IMR-90 (cell line): ENCODE measurements around the gene ZNF362. TPM values are rescaled to one million over a fixed set of nuclear protein-coding genes. Genes with fewer than 3 reads are reported as not detected.

Source experiments
- ATAC-seq: fragments of 200-7000 bp; cut with Tn5 transposase; 2 replicates; pipeline ENCODE4 v1.9.1; 2020; ENCODE audit warnings: low read depth, mild to moderate bottlenecking, moderate library complexity
- BruUV-seq: library from RNA; stranded (reverse); fragments of 400-500 nt; replicated peaks from 2 replicates; lab custom pipeline; 2021; lab: Mats Ljungman, UMichigan
- CTCF ChIA-PET: fragments of 300-600 bp; formaldehyde crosslinking; extraction: SDS; loops from one replicate; lab custom pipeline; 2021; ENCODE audit warnings: antibody characterized with exemption; lab: Yijun Ruan, JAX
- POLR2A ChIA-PET: fragments of 300-600 bp; sonication (Branson Sonifier 250); formaldehyde crosslinking; loops from one replicate; lab custom pipeline; 2022; ENCODE audit warnings: antibody characterized with exemption; ENCODE audit not compliant: unreplicated experiment; lab: Charles Lee
- DNase-seq: peaks from one replicate; pipeline ENCODE4 v3.0.0; 2013
- H2AFZ ChIP-seq: replicated peaks from 2 replicates; pipeline ENCODE3; 2013; ENCODE audit warnings: low read length, mild to moderate bottlenecking; ENCODE audit not compliant: poor library complexity
- H2AK5ac ChIP-seq: 2 replicates; pipeline ENCODE4 v1.6.1; 2013; ENCODE audit warnings: low read depth, low read length, inconsistent platforms
- H2AK9ac ChIP-seq: replicated peaks from 2 replicates; pipeline ENCODE3; 2013; ENCODE audit warnings: mild to moderate bottlenecking, low read depth, low read length, moderate library complexity; ENCODE audit not compliant: poor library complexity
- H2BK120ac ChIP-seq: 2 replicates; pipeline ENCODE4 v1.6.1; 2013; ENCODE audit warnings: low read depth, low read length, inconsistent platforms
- H2BK15ac ChIP-seq: 3 replicates; pipeline ENCODE4 v1.6.1; 2013; ENCODE audit warnings: low read depth, low read length, inconsistent platforms
- H2BK20ac ChIP-seq: 2 replicates; pipeline ENCODE4 v1.6.1; 2013; ENCODE audit warnings: low read depth, mild to moderate bottlenecking, inconsistent platforms, low read length, moderate library complexity
- H2BK5ac ChIP-seq: 2 replicates; pipeline ENCODE4 v1.6.1; 2013; ENCODE audit warnings: mild to moderate bottlenecking, low read depth, low read length, inconsistent platforms; ENCODE audit not compliant: poor library complexity, severe bottlenecking
- H3K14ac ChIP-seq: replicated peaks from 2 replicates; pipeline ENCODE4 v1.6.1; 2013; ENCODE audit warnings: low read depth, low read length, inconsistent platforms
- H3K18ac ChIP-seq: 2 replicates; pipeline ENCODE4 v1.6.1; 2013; ENCODE audit warnings: low read depth, low read length, control low read depth
- H3K23ac ChIP-seq: 2 replicates; pipeline ENCODE4 v1.6.1; 2013; ENCODE audit warnings: low read depth, low read length, inconsistent platforms
- H3K27ac ChIP-seq: 2 replicates; pipeline ENCODE4 v1.5.1; 2013; ENCODE audit warnings: mild to moderate bottlenecking, control low read depth, low read length; ENCODE audit not compliant: insufficient read depth
- H3K27me3 ChIP-seq: 2 replicates; pipeline ENCODE4 v1.6.1; 2013; ENCODE audit warnings: low read length; ENCODE audit not compliant: control insufficient read depth, insufficient read depth
- H3K36me3 ChIP-seq: 2 replicates; pipeline ENCODE4 v1.6.1; 2013; ENCODE audit warnings: low read length, mixed read lengths; ENCODE audit not compliant: control insufficient read depth, insufficient read depth
- H3K4ac ChIP-seq: 2 replicates; pipeline ENCODE4 v1.6.1; 2013; ENCODE audit warnings: low read depth, low read length, inconsistent platforms
- H3K4me1 ChIP-seq: 2 replicates; pipeline ENCODE4 v1.6.1; 2013; ENCODE audit warnings: low read length, mixed read lengths; ENCODE audit not compliant: control insufficient read depth, insufficient read depth
- H3K4me2 ChIP-seq: 2 replicates; pipeline ENCODE4 v1.6.1; 2013; ENCODE audit warnings: low read depth, mild to moderate bottlenecking, control low read depth, low read length, moderate library complexity
- H3K4me3 ChIP-seq: 2 replicates; pipeline ENCODE4 v1.5.1; 2013; ENCODE audit warnings: low read depth, mild to moderate bottlenecking, control low read depth, low read length, moderate library complexity; ENCODE audit not compliant: insufficient read depth
- H3K56ac ChIP-seq: 2 replicates; pipeline ENCODE4 v1.6.1; 2013; ENCODE audit warnings: low read length, inconsistent platforms; ENCODE audit not compliant: insufficient read depth; ENCODE audit errors: extremely low read depth
- H3K79me1 ChIP-seq, 2 experiments: 2 replicates each; pipeline ENCODE4 v1.6.1; 2013; ENCODE audit warnings: low read length in 2 of 2, inconsistent platforms in 1 of 2, low read depth in 1 of 2
- H3K9ac ChIP-seq: 2 replicates; pipeline ENCODE4 v1.6.1; 2013; ENCODE audit warnings: low read depth, low read length, control low read depth
- H3K9me1 ChIP-seq: 2 replicates; pipeline ENCODE4 v1.6.1; 2013; ENCODE audit warnings: low read length, inconsistent platforms; ENCODE audit not compliant: insufficient read depth
- H3K9me3 ChIP-seq: 2 replicates; pipeline ENCODE4 v1.6.1; 2013; ENCODE audit warnings: low read length; ENCODE audit not compliant: control insufficient read depth, insufficient read depth
- H4K20me1 ChIP-seq: 2 replicates; pipeline ENCODE4 v1.6.1; 2013; ENCODE audit warnings: low read length, inconsistent platforms; ENCODE audit not compliant: insufficient read depth
- H4K5ac ChIP-seq: 2 replicates; pipeline ENCODE4 v1.6.1; 2013; ENCODE audit warnings: mild to moderate bottlenecking, low read depth, low read length, control low read depth
- H4K8ac ChIP-seq, 2 experiments: 2 replicates each; pipeline ENCODE4 v1.6.1; 2013; ENCODE audit warnings: low read depth in 2 of 2, low read length in 2 of 2, control low read depth in 1 of 2, inconsistent platforms in 1 of 2
- H4K91ac ChIP-seq: 2 replicates; pipeline ENCODE4 v1.6.1; 2013; ENCODE audit warnings: low read depth, low read length, inconsistent platforms; ENCODE audit not compliant: insufficient read depth
- FOS ChIP-seq: fragments of 150-350 bp; IDR thresholded peaks from 2 replicates; pipeline ENCODE4 v1.6.1; 2016; ENCODE audit warnings: low read depth, low read length
- MAFK ChIP-seq: IDR thresholded peaks from 2 replicates; pipeline ENCODE4 v1.6.1; 2012; ENCODE audit warnings: low read depth, low read length, improper control_type of control experiment
- MXI1 ChIP-seq: IDR thresholded peaks from 2 replicates; pipeline ENCODE4 v1.6.1; 2012; ENCODE audit warnings: low read depth, mild to moderate bottlenecking, low read length, moderate library complexity, borderline replicate concordance
- NFE2L2 ChIP-seq: fragments of 150-350 bp; IDR thresholded peaks from 2 replicates; pipeline ENCODE4 v1.6.1; 2016; ENCODE audit warnings: low read depth, mild to moderate bottlenecking, low read length
- RCOR1 ChIP-seq: IDR thresholded peaks from 2 replicates; pipeline ENCODE4 v1.6.1; 2012; ENCODE audit warnings: mild to moderate bottlenecking, low read length, improper control_type of control experiment; ENCODE audit not compliant: insufficient replicate concordance
- WGBS, 2 experiments: methylation state at CpG; one replicate each; pipeline versions ENCODE4 v1.1.5 to v1.1.7; 2013; ENCODE audit warnings: missing lambda C conversion rate in 2 of 2; ENCODE audit not compliant: insufficient read length in 1 of 2; ENCODE audit errors: extremely low coverage in 2 of 2; 5-methylcytosine and 5-hydroxymethylcytosine counted together
- dilution Hi-C: fragments of 300-500 bp; cut with HindIII; formaldehyde crosslinking; loops from one replicate; pipeline ENCODE4 v1.14.3; 2018; ENCODE audit warnings: low sequenced_read_pairs; ENCODE audit not compliant: unreplicated experiment
- in situ Hi-C: fragments of 300-500 bp; cut with MboI; formaldehyde crosslinking; loops from 3 replicates; pipeline ENCODE4 v1.14.3; 2019; ENCODE audit warnings: low sequenced_read_pairs, inconsistent platforms, mixed read lengths
- intact Hi-C: fragments of 100-400 bp; cut with micrococcal nuclease; formaldehyde crosslinking; loops from 2 replicates; pipeline ENCODE4 v1.10.0; 2022
- polyA plus RNA-seq, 3 experiments: library from polyadenylated mRNA; depleted of rRNA; stranded (reverse); fragments of >200 nt; gene quantifications; 2 replicates each; pipeline ENCODE4 v1.2.3, GENCODE V29; 2012; ENCODE audit warnings: low replicate concordance in 1 of 3
- total RNA-seq: library from RNA; depleted of rRNA; stranded (reverse); fragments of >200 nt; gene quantifications from 2 replicates; pipeline ENCODE4 v1.2.3, GENCODE V29; 2012

Gene ZNF362
- total and polyA plus RNA-seq, 2 of the 4 experiments (the other 2 are of a cell fraction), result 5.7 to 12.9 TPM

DNA sequence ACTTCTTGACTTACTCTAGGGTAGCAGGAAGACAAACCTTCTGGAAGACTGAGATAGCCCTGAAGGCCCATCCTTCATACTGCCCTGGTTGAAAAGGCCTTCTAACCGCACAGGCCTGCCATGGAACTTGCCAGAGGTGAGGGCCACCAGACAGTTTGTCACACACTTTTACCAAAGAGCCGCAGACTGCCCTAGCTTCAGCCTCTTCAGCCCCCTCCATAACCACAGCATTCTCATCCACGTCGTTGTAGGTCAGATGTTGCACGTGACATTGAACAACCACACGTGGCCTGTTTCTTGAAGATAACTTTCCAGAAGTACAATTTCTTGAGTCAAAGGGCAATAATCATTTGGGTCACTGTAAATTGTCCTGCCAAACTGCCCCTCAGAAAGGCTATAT is 18.9 kb downstream of the ZNF362 start:
- intact Hi-C loops, result no loop called here
- Histone ChIP-seq H3K18ac (no peak overlapping the region), H3K23ac (no peak overlapping the region), H3K27ac (no peak overlapping the region), H2AFZ (no peak overlapping the region), H3K4ac (no peak overlapping the region), H3K27me3 (no peaks in the 10 kb centered on the region), H4K20me1 (peaks cover 19% of the 10 kb centered on the region; the same call in 1 of the 2 replicates), H3K9ac (no peak overlapping the region), H4K8ac (no peak overlapping the region), H2BK120ac (no peak overlapping the region), H3K9me1 (peaks cover 13% of the 10 kb centered on the region), H4K91ac (no peak overlapping the region), H3K14ac (no peak overlapping the region), H3K4me3 (no peak overlapping the region), H3K4me1 (no peaks in the 10 kb centered on the region; the same call in 1 of the 2 replicates), H3K79me1 (peaks cover 25 to 52% of the 10 kb centered on the region in 2 experiments), H4K5ac (no peak overlapping the region), H3K36me3 (peaks cover 29% of the 10 kb centered on the region), H3K56ac (no peak overlapping the region), H2BK20ac (no peak overlapping the region), H2BK5ac (no peak overlapping the region), H3K4me2 (no peak overlapping the region), H2AK5ac (no peak overlapping the region), H2BK15ac (no peak overlapping the region), H3K9me3 (no peaks in the 10 kb centered on the region), H2AK9ac (no peak overlapping the region)
- dilution Hi-C loops, result no loop called here
- ChIA-PET CTCF (no interaction called here), POLR2A (no interaction called here)
- ATAC-seq, result no peak
- in situ Hi-C loops, result no loop called here
- no TSS peak for BruUV-seq
- DNase-seq, result no peak
- TF ChIP-seq MXI1, result no peak
- no peak for TF ChIP-seq NFE2L2
- no peak for TF ChIP-seq RCOR1
- no peak for TF ChIP-seq FOS
- no peak for TF ChIP-seq MAFK
- WGBS, 2 experiments, result 82% methylated on average over 6 of the region's 6 CpGs; no CpG with 5 or more reads in 1 of the 2 experiments
